GM21360 (cell line): Measurements from ENCODE around the gene IKBKG.
"Not testable (repeated sequence)": the region's sequence is repeated elsewhere in the genome, so short reads cannot be mapped to it uniquely, and the experiment has no call there.

Experiments
- ATAC-seq: cut with Tn5 transposase; IDR thresholded peaks from one replicate; pipeline ENCODE4 v1.9.1; 2021; ENCODE audit warnings: mild to moderate bottlenecking, moderate library complexity; ENCODE audit not compliant: unreplicated experiment

Gene IKBKG, protein sequence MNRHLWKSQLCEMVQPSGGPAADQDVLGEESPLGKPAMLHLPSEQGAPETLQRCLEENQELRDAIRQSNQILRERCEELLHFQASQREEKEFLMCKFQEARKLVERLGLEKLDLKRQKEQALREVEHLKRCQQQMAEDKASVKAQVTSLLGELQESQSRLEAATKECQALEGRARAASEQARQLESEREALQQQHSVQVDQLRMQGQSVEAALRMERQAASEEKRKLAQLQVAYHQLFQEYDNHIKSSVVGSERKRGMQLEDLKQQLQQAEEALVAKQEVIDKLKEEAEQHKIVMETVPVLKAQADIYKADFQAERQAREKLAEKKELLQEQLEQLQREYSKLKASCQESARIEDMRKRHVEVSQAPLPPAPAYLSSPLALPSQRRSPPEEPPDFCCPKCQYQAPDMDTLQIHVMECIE

DNA sequence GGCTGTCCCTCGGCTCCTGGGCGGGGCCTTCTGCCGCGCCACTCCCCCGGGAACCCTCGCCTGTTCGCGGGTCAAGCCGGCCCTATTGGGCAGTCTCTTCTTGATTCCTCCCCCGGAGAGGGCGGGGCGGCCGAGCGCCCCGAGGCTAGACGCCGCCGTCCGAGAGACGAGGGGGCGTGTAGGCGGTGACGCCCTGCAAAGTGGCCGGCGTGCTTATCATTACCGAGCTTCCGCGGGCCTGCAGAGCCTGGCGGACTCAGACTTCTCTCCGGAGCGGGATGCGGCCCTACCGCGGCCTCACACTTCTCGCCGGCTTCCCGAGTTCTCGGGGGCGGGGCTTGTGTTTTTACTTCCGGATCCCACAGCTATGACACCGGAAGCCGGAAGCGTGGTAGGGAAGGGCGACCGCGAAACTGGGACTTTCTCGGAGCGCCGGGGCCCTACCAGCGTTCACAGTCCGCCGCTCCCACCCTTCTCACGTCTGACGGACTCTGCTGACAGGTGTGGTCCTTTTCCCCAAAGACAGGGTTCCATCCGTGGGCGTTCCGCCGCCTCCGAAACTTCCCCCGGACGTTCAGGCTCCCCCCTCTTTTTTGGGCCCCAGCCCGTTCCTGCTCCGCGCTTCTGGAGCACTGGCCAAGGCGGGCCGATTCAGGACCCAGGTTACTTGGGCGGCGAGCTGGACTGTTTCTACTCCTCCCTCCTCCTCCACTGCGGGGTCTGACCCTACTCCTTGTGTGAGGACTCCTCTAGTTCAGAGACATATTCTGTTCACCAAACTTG is at the start of gene IKBKG:
Gene IKBKG, plus strand, starts transcription at position 376 of the 783 bp plus-strand sequence. CDS start 4,383 bp downstream, outside the sequence.
- peak; percentile 75 for ATAC-seq

DNA sequence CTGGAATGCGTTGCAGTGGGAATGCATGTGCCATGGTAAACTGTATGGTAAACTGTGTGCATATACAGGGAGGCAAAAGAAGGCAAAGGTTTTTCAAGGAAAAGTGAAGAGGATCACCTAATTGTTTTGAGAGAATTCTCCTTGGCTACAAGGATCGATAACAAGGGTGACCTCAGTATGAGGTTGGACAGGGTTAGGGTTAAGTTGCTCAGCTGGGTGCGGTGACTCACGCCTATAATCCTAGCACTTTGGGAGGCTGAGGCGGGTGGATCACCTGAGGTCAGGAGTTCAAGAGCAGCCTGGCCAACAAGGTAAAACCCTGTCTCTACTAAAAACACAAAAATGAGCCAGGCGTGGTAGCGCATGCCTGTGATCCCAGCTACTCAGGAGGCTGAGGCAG is 46.0 kb upstream of the IKBKG start:
- not testable (repeated sequence) for ATAC-seq

DNA sequence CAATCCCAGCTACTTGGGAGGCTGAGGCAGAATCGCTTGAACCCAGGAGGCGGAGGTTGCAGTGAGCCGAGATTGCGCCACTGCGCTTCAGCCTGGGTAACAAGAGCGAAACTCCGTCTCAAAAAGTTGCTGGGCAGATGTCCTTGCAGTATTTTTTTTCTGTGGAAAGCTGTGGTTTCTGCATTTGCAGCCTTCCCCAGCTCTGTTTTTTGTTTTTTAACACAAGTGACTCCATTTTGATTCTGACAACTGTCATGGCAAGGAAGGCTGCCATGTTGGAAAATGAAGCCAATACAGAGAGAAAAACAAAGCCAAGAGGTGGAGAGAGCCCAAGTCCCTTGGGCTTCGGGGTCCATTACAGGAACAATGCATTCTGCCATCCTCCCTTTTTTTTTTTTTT is 45.3 kb upstream of the IKBKG start:
- ATAC-seq = no peak

DNA sequence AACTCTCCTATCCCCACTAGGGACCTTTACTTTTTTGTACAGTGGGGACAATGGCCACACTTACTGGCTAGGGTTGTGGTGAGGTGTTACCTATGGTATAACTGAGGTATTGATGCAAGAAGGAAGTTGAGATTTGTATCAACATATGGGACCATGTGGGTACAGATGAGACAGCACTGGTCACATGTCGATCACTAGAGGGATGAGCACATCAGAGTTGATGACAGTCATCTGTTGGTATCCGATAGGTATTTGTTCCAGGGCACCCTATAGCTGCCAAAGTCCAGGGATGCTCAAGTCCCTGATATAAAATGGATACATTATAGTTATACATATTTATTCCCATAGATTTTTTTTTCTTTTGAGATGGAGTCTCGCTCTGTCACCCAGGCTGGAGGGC is 44.4 kb upstream of the IKBKG start:
- no peak for ATAC-seq

DNA sequence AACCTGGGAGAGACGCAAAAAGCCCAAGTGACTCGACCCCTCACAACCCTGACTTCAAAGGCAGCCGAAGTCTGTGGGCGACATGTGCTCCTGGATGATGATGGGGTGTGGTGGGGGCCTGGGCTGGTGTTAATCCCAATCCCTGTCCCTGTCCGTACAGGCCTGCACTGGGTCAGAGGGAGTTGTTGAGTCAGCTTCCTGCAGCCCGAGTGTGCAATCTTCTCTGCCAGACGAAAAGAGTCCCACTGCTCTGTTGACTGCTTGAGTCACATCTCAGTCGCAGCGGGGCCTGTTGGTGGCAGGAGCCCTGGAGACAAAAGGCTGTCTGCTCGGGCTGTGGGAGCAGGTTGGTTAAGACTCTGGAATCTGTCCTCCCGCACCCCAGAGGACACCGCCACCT is 41.7 kb upstream of the IKBKG start:
- ATAC-seq = no peak

DNA sequence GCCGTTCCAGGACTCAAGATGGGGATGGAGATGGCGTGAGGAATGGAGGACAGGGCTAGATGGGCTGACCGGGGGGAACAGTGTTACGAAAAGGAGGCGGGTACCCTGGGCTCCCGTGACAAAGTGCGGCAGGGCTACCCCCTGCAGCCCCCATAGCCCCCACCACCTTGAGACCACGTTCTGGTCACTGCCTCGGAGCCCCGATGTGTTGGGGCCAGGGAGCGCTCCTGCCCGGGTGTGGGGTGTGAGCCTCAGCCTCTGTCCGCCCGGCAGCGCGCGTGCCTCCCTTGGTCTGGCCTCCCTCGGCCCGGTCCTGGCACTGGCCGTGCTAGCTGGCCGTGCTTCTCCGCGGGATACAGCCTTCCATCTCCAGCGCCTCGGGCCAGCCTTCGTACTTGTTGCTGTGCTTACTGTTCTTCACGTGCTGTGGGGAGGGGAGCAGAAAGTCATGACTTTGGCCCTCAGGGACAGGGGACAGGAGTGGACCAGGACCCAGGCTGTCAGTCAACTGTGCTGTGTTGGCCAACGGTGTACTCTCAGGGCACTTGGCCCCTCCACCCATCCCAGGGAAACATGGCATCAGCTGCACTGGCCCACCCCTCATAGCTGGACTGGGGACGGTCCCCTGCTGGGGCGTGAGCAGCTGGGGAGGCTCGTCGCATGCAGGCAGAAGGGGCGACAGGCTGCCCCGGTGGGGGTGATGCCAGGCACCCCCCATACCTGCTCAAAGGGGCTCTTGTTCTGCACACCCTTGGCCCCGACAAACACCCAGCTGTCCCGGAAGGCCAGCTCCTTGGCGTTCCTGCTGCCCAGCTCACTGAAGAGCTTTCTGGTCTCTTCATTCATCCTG is 40.7 kb upstream of the IKBKG start:
- ATAC-seq = no peak

DNA sequence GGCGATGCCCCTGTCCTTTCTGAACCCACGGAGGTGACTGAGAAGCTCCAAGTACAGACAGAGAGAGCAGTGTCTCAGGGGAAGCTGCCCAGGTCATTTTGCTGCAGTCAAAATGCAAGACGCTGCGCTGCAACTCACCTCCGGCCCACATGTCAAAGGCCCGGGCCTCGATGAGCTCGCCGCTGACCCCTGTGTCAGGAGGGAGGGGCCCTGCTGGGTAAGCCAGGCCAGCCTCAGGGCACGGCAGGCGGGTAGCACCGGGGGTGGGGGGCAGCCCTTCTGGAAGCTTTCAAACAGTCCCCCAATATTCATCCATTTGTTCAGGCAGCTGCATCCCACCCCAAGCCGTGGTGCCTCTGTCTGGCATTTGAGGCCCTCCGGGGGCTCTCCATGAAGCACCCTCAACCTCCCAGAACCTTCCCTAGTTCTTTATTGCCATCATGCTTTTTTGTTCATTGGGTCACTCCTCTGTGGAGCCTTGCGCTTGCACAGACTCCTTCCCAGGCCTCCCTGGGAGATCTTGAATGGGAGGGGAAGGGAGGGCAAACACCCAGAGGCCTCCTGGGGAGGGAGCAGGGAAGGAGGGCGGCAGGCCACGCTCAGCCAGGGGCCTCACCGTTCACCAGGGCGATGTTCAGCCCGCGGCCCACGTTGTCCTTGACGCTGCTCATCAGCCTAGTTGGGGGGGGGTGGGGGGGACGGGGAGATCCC is 39.6 kb upstream of the IKBKG start:
- no peak for ATAC-seq

DNA sequence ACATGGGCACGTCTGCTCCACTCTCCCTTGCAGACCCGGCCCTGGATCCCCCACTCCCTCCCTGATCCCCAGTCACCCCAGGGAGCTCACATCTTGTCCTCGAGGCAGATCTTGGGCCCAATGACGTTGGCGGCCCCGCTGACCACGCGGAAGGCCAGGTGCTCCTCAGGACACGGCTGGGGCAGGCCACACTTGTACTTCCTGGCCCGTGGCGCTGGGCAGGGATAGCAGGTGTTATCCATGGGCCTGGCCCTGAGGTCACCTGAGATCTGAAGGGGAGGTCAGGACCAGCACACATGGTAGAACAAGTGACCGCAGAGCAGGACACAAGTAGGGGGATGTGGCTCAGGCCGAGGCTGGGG is 39.1 kb upstream of the IKBKG start:
- no peak for ATAC-seq

DNA sequence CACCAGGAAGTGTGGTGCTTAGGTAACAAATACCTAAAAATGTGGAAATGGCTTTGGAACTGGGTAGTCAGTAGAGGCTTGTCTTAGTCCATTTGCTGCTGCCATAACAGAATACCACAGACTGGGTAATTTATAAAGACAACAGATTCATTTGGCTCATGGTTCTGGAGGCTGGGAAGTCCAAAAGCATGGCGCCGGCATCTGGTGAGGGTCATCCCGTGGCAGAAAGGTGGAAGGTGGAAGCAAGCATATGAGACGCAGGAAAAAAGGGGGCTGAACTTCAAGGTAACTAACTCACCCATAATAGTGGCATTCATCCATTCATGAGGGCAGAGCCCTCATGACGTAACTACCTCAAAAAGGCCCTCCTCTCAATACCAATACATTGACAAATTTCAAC is 38.0 kb upstream of the IKBKG start:
- no peak for ATAC-seq

DNA sequence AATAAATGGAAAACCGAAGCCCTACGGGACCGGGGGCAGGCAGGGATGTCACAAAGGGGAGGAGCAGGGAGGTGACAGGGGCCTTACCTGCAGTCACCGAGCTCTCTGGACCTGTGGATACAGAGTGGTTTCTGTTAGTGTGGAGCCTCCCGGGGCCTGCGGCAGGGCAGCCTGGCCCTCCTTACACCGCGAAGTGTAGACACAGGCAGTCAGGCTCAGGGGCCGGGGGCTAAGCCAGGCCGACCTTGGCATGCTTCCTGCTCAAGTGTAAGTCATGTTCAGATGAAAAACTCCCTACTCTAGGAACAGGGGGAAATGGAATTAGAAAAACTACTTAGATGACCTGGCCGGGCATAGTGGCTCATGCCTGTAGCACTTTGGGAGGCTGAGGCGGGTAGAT is 35.7 kb upstream of the IKBKG start:
- no peak for ATAC-seq

DNA sequence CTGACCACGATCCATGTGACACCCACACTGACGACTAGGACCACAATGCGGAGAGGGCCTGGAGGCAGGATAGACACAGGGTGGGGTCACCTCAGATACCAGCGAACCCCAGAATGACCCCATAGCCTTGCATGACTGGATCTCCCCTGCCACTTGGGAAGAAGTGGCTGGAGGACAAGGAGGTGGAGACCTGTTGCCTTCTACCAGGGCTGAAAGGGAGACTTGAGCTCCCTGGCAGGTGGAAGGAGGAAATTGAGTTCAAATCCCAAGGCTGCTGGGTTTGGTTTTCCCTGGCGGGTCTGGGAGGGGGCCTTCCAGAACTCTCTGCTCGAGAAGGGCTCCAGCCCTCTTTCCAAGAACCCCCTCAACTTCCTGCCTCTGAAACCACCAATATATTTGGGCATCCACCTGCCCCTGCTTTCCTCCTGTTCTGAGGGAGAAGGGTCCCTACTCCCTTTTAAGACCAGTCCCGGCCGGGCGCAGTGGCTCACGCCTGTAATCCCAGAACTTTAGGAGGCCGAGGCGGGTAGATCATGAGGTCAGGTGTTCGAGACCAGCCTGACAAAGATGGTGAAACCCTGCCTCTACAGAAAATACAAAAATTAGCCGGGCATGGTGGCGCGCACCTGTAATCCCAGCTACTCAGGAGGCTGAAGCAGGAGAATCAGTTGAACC is 34.4 kb upstream of the IKBKG start:
- no peak for ATAC-seq

DNA sequence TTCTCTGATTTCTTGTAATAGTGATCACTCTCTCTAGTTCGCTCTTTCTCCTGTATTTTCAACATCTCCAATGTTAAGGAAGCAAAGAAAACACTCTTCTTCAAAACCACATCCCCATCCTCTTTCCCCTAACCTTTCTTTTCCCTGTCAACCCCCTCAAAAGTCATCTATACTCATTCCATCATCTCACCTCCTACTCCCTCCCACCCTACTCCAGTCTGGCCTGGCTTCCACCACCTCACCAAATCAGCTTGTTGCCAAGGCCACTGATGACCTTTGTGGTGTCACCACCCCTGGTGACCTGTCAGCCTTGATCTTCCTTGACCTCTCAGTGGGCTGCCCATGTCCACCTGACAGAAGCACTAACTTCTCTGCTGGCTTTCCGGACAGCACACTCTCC is 33.7 kb upstream of the IKBKG start:
- ATAC-seq = no peak

DNA sequence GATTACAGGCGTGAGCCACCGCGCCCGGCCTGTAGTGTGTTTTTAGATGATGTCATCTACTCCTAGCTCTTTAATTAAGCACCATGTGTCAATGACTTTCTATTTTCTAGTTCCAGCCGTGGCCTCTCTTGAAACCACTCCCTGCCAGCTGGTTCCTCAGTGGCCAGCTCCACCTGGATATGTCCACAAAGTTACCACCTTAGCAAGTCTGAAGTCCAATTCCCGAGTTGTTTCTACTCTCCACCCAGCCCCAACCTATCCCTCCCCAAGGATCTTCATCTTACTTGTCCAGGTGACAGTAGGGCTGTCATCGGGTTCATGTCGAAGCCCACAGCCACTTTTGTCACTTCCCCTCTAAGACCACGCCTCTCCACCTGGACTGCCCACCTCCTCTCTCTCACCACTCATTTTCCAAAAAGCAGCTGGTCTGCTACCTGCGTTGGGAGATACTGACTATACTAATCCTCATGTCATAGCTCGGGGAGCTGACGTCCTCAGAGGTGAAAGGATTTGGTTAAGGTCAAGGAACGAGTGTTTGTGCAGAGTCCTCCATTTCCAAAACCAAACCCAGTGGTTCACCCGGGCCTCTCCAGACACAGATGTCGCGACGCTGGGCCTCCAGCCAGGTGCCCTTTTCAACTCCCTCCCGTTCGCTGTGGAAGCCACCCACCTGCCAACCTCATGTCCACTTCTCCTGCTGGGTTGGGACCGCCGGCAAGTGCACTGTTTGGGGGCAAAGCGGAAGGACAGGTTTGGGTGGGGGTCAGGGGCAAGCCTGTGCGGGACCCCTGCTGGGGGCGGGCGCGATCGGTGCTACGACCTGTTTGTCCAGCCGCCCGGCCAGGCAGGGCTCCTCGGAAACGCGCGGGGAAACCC is 32.1 kb upstream of the IKBKG start:
- ATAC-seq = no peak

DNA sequence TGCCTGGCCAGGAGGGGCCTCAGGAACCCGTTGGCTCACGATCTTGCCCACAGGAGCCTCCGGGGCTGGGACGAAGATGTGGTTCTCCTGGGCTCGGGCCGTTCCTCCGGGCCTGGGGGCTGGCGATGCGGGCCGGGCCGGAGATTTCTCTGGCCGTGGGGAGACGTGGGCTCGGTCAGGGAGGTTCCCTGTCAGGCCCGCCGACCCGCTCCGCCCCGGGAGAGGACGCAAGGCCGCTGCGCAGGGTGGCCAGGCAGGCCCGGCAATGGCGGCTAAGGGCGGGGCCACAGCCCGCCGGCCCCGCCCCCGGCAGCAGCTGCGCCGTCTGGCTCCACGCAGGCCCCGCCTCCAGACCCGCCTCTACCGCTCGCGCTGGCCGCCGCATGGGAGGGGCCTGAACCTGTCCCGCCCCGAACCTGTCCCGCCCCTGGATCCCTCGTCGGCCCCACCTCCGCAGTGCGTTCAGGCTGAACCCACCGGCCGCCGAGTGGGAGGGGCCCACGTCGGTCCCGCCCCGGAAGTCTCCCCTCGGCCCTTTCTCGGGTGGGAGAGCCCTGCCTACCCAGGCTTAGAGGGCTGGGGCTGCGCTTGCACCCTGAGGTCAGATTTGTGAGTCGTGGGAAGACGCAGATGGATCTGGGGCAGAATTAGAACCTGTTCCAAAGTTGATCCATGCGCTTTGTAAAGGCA is 31.3 kb upstream of the IKBKG start, which contains the start of gene FAM3A:
Gene FAM3A, minus strand, starts transcription at position 267 of the 690 bp plus-strand sequence. CDS start 460 bp downstream, outside the sequence.
- ATAC-seq = peak; percentile 90

DNA sequence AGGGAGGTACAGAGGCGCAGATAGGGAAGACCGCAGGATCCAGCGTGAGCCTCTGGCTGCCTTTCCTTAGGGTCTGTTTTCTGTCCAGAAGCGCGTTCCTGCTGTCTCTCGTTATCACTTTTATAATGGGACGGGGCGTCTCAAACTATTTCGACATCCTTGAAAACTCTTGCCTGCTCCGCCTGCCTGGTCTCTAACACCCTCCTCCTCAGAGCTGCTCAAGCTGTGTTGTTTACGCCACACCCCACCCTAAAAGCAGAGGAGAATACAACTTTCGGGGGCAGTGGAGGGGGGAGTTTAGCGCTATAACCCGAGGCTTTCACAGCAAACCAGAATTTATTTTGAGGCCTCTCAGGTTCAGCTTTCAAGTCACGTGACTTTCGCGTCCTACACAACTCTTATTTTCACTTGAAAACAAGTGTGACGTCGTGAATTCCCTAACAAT is 30.7 kb upstream of the IKBKG start:
- ATAC-seq = no peak

DNA sequence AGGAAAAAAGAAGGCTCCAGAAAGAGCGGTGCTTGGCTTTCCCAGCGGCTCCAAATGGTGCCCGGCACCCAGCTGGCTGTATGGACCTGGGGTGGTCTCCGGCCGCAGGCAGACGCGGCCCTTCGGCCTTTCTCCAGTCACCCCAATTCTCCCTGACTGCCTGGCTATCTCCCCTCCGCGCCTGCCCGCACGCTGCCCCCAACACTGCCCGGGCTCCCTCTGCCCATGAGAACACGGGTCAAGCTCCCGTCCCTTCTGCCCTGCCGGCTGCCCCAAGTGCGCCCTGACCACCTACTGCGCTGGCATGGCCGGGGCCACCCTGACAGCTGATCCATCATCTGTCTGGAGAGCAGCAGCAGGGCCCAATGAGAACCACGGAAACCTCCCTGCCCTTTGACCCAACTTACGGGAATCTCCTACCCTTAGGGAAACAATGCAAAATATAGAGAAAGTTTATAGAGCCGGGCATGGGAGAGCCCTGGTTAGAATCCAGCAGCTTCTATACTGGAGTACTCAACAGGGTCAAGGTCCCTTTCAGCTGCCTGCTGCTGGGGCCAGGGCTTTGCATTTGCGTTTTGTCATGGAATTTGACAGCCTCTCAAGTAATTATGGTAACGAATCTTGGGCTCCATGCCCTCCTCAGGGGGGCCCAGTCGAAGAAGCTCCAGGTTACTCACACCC is 30.2 kb upstream of the IKBKG start:
- no peak for ATAC-seq

DNA sequence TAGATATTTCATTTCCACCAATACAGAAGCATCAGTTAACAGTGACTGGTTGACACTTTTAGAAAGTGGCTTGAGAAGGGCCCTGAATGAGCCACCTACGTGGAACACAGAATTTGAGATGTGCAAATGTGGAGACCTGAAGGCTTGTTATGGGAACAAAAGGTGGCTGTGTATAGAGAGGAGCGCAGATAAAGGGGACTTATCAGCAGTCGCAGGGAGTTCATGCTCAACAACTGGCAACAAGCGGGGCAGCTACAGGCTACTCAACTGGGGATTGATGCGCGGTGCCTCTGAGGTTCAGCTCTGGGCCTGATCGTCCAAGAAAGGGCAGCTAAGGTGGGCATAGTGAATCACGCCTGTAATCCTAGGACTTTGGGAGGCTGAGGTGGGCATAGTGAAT is 28.0 kb upstream of the IKBKG start:
- ATAC-seq = no peak
